GOT3 (cell line): ENCODE results near the gene NPAS3.

Experiments used
- DNase-seq: peaks from one replicate; lab custom pipeline; 2025; ENCODE audit warnings: mixed read lengths; lab: John Stamatoyannopoulos, UW

The NPAS3 gene

GRCh38 chr14:33331176-33331949, 392.7 kb downstream of the NPAS3 start:
- DNase-seq = no peak

GRCh38 chr14:33332497-33332896, 393.8 kb downstream of the NPAS3 start:
- no peak for DNase-seq

GRCh38 chr14:33335366-33335765, 396.7 kb downstream of the NPAS3 start:
- DNase-seq = no peak

GRCh38 chr14:33342299-33342974, 403.8 kb downstream of the NPAS3 start:
- DNase-seq = no peak

GRCh38 chr14:33343016-33343415, 404.3 kb downstream of the NPAS3 start:
- no peak for DNase-seq

- DNase-seq = no peak
Measured at GRCh38 chr14:33347796-33348195, 409.1 kb downstream of the NPAS3 start.

GRCh38 chr14:33348510-33348909, 409.8 kb downstream of the NPAS3 start:
- DNase-seq = no peak

- DNase-seq = no peak
Measured at GRCh38 chr14:33349871-33350270, 411.2 kb downstream of the NPAS3 start.

- no peak for DNase-seq
Measured at GRCh38 chr14:33350366-33350990, 411.8 kb downstream of the NPAS3 start.

GRCh38 chr14:33352821-33353220, 414.1 kb downstream of the NPAS3 start:
- DNase-seq = no peak

- no peak for DNase-seq
Measured at GRCh38 chr14:33356181-33356580, 417.5 kb downstream of the NPAS3 start.

- no peak for DNase-seq
Measured at GRCh38 chr14:33357225-33358010, 418.7 kb downstream of the NPAS3 start.

- no peak for DNase-seq
Measured at GRCh38 chr14:33359288-33359881, 420.7 kb downstream of the NPAS3 start.

GRCh38 chr14:33362934-33363333, 424.3 kb downstream of the NPAS3 start:
- no peak for DNase-seq

GRCh38 chr14:33363682-33364081, 425.0 kb downstream of the NPAS3 start:
- no peak for DNase-seq

- DNase-seq = no peak
Measured at GRCh38 chr14:33364466-33364865, 425.8 kb downstream of the NPAS3 start.

- no peak for DNase-seq
Measured at GRCh38 chr14:33369041-33369440, 430.4 kb downstream of the NPAS3 start.

- DNase-seq = no peak
Measured at GRCh38 chr14:33369972-33370371, 431.3 kb downstream of the NPAS3 start.

GRCh38 chr14:33370426-33370825, 431.7 kb downstream of the NPAS3 start:
- no peak for DNase-seq

- DNase-seq = no peak
Measured at GRCh38 chr14:33375196-33375595, 436.5 kb downstream of the NPAS3 start.

- no peak for DNase-seq
Measured at GRCh38 chr14:33375786-33376185, 437.1 kb downstream of the NPAS3 start.

- DNase-seq = no peak
Measured at GRCh38 chr14:33376510-33376909, 437.8 kb downstream of the NPAS3 start.
